ENCODE results near the gene VPS37D.
"Not testable (repeated sequence)": the region's sequence is repeated elsewhere in the genome, so short reads cannot be mapped to it uniquely, and the experiment has no call there.

Gene VPS37D

DNA sequence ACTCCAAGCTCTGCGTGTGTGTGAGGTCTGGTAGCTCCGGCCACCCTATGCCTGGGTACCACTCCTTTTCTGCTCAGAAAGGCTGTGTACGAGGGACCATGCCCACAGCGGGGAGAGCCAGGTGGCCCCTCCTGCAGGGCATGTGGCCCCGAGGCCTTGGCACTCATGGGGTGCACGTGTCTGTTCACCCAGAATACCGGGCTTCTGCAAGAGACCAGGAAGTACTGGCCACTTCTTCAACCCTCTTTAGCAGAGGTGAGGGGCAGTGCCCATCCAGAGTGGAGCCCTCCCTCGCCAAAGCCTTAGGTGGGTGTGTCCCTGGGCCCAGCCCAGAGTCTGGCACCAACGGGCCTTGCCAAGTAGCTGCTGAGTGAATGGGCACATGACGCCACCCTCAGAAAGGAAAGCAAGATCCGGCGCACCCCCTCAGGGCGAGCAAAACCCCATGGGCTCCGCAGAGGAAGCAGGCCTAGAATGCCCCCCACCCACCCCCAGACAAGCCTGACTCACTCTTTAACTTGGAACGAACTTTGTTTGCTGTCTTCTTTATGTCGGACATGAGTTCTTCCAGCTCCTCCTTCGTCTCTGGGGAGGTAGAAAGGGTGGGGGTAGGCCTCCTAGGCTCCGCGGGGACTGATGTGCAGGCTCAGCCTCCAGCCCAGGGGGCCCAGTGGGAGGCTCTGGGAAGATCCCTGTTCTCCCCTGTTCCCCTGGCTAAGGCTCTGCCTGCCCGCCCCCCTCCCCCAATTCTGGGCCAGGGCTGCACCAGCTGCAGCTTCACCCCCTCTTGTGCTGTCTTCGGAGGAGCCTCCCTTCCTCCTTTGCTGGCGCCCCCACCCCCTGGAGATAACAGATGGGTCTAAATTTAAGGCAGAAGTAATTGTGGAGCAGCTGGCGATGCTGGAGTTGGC, 37.3 kb downstream of the VPS37D start:
- in situ Hi-C loops (cut with MboI; ENCODE audit: low sequenced_read_pairs): no loop called here

DNA sequence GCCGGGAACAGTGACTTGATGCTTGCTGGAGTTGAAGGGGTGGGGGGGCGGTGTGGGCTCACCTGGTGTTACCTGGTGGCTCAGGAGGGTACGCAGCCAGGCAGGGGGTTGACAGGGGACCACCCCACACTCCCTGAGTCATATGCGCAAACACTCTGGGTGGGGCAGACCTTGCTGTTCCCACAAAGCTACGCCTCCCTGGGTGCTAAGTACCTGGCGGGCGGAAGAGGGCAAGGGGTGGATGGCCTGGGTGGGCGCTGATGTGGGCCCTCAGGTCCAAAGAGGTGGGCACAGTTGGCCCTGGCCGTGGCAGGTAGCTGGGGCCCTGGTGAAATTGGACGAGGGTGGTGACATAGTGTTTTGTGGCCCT, 37.9 kb downstream of the VPS37D start:
- in situ Hi-C loops (cut with MboI; ENCODE audit: low sequenced_read_pairs): no loop called here

DNA sequence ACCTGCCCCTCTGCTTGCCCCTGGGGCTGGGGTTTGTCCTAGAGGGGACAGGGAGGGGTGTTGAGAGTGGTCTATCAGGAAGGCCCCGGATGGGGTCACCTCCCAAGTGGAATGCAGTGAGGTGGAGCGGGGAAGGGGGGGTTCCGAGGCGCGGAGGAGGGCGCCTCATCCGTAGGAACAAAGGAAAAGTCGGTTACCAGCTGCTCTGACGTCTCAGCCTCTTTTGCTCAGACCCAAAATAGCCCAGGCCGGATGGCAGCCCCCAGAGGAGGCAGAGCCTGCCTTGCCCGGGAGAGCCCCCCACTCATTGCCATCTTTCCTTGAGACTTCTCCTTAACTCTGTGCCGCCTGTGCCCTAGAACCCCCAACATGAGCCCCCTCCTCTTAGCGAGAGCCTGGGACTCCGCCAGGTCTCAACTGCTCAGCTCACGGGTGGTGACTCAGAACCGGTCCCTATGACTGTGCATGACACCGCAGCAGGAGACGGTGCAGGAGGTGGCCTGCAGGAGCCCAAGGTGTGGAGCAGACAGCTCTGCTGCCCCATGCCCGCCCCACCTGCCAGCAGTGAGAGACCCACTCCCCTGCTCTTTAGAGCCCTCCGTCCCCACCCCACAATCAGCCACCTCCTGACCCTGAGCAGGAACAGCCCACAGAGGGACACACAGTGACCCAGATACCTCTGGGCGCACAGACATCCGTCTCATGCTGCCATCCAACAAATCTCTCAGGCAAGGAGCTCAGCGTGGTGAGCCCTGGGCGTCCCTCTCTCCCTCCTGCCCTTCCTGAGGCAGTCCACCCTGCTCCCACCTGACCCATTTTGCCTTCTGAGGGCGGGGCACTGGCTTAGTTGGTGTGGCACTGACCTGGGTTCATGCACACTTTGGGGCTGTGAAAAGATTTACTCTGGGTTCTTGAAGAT, 38.8 kb downstream of the VPS37D start:
- in situ Hi-C loops (cut with MboI; ENCODE audit: low sequenced_read_pairs): no loop called here

DNA sequence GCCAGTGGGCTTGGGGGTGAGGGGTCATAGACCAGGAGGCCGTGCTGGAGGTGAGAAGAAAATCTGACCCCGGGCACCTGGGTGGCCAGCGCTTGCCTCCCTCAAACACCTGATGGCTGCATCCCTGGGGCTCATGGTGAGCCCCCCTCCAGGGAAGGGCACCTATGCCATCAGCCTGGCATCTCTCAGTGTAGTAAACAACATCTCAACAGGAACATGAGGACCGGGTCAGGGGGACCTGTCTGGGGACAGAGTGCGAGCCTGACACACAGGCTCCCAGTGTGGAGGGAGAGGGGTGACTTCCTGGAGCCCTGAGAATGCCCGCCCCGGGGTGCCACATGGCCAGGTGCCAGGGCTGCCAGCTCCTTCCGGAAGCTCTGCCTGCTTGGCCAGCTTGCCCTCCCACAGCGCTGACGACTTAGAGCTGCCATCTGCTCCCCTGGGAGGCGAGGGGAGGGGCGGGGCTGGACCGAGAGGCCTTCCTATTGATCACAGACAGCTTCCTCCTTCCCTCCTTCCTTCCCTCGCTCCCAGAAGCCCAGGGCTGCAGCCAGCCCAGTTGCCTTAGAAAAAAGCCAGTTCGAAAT, 39.5 kb downstream of the VPS37D start:
- in situ Hi-C loops (cut with MboI; ENCODE audit: low sequenced_read_pairs): no loop called here

DNA sequence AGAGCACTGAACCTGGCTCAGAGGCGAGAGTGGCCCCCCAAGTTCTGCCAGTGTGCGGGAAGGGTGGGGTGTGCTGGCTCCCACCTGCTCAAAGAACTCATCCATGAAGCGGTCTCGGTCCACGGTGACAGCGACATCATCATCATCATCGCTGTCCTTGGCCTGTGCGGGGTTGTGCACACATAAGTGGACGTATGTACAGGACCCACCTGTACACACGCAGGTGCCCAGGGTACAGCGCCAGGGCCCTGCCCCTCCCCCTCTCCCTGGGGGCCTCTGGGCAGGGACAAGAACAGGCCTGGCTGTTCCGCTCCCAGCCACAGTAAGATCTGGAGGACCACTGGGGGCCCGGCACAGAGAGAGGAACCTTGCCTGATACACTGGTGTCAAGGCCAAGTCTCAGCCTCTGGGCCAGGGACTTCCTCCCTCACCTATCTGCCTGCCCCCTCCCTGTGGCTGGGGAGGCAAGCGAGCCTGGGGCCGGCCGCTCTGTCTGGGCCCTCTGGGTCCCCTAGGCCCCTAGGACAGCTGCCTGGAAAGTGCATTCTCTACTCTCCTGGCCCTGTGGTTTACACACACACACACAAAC, 41.4 kb downstream of the VPS37D start:
- in situ Hi-C loops (cut with MboI; ENCODE audit: low sequenced_read_pairs): no loop called here

DNA sequence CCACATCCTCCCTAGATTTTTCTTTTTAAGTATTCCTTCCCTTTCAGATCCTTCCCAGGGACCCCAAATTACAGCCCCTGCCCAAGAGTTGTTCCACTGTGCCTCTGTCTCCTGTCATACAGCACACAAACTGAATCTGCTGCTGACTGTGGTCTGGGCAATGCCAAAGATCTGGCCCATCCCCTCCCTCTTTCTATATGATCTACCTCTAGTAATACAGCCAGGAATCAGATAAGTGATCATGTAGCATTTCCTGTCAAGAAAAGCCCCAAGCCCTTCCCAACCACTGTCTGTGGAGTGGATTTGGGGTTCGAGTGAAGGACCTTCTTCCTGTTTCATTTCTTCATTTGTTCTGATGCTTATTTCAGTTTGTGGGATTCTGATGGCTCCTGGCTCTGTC, 45.1 kb downstream of the VPS37D start:
- in situ Hi-C loops (cut with MboI; ENCODE audit: low sequenced_read_pairs): loop anchor here (10.0 kb wide), 1 partner anchor 108 kb away; no protein-coding TSS in a partner anchor

DNA sequence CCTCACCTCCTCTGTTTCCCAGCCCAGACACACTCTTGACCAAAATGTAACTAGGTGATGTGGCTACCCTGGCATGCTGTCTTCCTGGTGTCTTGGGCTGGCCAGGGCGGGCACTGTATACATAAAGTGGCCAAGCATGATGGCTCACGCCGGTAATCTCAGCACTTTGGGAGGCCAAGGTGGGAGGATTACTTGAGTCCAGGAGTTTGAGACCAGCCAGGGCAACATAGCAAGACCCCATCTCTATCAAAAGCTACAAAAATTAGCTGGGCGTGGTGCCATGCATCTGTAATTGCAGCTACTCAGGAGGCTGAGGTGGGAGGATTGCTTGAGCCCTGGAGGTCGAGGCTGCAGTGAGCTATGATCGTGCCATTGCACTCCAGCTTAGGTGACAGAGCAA, 45.7 kb downstream of the VPS37D start:
- in situ Hi-C loops (cut with MboI; ENCODE audit: low sequenced_read_pairs): loop anchor here (10.0 kb wide), 1 partner anchor 109 kb away; no protein-coding TSS in a partner anchor

DNA sequence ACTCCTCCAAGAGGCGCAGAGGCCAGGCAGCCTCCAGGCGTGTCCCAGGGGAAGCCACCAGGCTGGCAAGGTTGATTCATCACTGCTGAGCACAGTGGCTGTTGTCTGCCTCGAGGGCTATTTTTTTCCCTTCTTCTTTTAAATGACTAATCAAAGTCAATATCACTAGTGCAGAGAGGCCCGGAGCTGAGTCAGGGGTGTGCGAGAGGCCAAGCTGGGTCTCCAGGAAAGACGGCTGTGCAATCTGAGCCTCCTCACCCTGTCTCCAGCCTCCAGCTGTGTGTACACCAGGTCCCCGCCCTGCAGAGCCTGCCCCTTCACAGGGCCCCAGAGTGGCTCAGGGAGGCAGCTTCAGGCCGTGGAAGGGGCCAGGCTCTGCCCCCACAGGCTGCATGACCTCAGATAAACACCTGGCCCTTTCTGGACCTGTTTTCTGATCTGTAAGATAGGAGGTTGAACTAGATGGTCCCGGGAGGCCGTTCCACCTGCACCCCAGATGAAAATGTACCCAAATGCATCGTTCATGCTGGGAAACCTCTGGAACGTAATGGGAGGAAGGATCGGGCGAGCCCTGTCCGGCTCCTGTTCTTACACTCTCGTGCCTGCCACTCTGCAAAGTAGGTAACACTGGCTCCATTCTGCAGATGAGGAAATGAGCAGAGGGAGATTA, 48.2 kb downstream of the VPS37D start:
- in situ Hi-C loops (cut with MboI; ENCODE audit: low sequenced_read_pairs): loop anchor here (10.0 kb wide), 1 partner anchor 111 kb away; no protein-coding TSS in a partner anchor

DNA sequence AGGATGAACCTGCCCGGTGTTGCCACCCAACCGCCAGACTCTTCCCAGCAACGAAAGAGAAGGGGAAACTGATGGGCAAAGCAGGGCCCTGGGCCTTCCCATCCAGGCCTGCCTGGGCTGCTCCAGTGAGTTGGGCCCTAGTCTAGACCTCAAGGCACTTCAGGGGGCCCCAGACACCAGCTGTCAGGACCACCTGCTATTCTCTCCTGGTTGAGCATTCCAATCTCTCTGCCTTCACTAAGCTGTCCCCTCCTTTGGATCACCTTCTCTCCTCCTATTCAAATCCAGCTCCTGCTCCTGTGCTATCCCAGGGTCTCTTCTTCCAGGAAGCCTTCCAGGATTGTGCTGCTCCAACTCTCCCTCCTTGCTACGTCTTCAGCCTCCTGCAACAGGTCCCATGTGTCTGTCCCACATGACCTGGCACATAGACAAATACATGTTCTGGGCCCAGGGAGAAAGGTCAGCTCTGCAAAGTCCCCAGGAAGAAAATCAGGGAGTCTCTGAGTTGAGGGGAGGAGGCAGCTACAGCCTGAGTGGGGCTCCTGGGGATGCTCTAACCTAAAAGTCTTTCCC, 48.8 kb downstream of the VPS37D start:
- in situ Hi-C loops (cut with MboI; ENCODE audit: low sequenced_read_pairs): loop anchor here (10.0 kb wide), 1 partner anchor 112 kb away; no protein-coding TSS in a partner anchor

DNA sequence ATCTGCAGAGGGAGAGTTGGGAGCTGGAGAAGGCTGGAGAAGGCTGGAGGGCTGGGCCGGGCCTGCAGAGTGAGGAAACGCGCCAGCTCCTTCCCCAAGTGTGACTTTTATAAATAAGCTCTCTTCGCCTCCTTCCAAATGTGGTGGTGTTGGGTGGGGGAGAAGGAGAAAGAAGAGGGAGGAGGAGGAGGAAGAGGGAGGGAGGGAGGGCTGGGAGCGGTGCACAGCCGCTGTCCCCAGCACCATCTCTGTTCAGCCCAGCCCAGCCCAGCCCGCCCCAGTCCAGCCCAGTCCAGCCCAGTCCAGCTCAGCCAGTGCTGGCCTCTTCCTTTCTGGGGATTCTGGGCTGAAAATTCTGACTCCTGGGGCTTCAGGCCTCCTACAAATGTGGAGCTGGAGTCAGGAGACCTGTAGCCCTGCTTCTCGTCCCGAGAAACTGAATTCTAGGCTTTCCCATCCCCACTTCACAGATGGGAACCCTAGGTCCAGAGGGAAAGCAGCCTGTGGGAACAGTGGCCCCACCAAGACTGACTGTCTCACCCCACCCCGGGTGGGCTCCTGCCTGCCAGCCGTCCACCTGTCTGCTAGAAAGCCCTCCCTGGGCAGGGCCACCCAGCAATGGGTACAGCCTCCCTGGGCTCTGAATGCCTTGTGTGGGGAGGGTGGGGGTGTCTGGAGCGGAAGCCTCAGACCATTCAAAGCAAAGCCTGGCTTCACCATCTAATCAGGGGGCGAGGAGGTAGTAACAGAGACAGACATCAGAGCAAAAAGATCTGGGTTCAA, 49.6 kb downstream of the VPS37D start:
- in situ Hi-C loops (cut with MboI; ENCODE audit: low sequenced_read_pairs): loop anchor here (10.0 kb wide), 1 partner anchor 112 kb away; no protein-coding TSS in a partner anchor

DNA sequence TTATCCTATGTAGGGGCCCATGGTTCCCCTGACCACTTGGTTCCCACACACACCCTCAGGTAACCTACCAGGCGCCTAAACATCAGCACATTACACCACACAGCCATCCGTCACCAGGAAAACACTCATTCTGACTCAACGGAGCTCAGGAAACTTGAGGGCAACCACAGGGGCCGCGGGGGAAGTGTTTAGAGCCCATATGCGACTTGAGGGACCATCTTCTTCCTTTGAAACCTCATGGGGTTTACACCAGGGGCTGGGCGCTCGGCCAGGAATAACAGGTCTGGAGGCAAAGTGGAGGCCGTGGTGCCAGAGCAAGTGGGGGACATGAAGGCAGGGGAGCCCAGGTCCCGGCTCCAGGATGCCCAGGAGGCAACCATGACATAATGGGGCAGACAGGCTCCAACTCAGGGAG, 50.4 kb downstream of the VPS37D start:
- in situ Hi-C loops (cut with MboI; ENCODE audit: low sequenced_read_pairs): loop anchor here (10.0 kb wide), 1 partner anchor 113 kb away; no protein-coding TSS in a partner anchor

DNA sequence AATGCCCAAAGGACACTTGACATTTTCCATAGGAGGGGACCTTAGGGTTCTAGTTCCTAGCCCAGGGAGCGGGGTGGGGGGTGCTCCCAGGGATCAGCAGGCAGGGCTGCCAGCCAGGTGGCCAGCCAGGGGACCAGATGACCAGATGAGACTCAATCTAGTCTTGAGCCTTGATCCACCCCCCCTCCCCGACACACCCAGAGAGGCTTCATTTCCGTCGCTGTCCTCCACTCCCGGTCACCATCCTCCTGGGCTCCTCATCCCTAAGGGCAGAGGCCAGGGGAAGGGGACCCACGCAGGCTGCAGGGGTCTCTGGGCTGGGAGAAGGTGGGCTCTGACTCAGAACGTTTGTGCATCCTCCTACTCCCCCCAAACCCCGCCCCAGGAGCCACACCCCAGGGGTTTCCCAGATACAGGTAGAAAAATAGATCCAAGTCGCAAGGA, 50.8 kb downstream of the VPS37D start:
- in situ Hi-C loops (cut with MboI; ENCODE audit: low sequenced_read_pairs): loop anchor here (10.0 kb wide), 1 partner anchor 114 kb away; no protein-coding TSS in a partner anchor

DNA sequence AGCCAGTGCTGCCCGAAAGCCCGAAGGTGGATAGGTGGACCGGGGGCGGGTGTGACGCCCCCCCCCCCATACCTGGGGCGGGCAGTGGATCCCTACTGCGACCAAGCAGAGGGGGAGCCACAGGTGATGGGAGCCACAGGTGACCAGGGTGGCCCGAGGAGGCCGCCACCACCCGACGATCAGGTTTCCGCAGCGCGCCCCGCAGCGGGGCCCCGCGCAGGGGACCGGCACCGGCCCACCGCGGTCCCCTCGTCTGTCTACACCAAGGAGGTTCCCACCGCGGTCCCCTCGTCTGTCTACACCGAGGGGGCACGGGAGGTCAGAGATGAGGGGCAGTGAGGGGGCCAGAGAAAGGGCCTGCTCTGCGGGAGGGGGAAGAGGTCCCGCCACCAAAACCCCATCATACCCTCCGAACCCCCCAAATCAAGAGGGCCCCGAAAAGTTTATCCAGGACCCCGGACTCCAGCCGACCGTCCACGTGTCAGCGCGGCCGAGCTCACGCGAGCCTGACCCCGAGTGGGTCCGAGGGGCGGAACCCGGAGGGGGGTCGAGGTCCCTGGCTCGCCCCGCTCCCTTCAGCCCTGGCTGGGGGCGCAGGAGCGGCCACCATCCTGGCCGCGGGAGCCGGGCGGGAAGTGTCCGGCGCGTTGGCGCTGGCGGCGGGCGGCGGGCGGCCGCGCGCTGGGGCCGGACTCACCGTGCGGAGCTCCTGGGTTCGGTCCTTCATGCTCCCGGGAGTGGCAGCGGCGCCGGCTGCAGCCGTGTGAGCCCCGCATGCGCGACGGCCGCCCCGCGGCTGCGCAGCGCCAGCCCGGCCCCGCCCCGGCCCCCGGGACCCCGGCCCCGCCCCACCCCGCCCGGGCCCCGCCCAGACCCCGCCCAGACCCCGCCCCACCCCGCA, 51.5 kb downstream of the VPS37D start, which contains the start of gene STX1A:
TSS of gene STX1A (minus strand) at position 765 of the 901 bp plus-strand sequence. CDS start at position 727, 38 bp downstream.
- in situ Hi-C loops (cut with MboI; ENCODE audit: low sequenced_read_pairs): loop anchor here (10.0 kb wide), 1 partner anchor 114 kb away; no protein-coding TSS in a partner anchor

DNA sequence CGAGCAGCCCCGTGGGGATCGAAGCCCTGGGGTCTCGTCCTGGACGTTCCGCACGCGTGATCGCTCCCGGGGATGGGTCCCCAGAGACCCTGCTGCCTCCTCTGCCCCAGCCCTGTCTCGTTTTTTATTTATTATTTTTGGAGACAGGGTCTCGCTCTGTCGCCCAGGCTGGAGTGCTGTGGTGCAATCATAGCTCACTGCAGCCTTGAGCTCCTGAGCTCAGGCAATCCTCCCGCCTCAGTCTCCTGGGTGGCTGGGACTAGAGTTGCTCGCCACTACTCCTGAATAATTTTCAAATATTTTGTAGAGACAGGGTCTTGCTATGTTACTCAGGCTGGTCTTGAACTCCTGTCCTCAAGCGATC, 52.2 kb downstream of the VPS37D start:
- in situ Hi-C loops (cut with MboI; ENCODE audit: low sequenced_read_pairs): loop anchor here (10.0 kb wide), 1 partner anchor 115 kb away; no protein-coding TSS in a partner anchor

DNA sequence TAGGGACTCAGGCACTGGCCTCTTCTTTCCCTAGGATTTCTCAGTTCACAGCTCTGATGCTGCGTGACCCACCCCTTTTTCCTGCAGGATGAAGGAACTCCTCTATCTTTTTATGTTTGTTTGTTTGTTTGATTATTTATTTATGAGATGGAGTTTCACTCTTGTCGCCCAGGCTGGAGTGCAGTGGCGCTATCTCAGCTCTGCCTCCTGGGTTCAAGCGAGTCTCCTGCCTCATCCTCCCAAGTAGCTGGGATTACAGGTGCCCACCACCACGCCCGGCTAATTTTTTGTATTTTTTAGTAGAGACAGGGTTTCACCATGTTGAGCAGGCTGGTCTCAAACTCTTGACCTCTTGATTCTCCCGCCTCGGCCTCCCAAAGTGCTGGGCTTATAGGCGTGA, 52.8 kb downstream of the VPS37D start:
- in situ Hi-C loops (cut with MboI; ENCODE audit: low sequenced_read_pairs): not testable (repeated sequence)

DNA sequence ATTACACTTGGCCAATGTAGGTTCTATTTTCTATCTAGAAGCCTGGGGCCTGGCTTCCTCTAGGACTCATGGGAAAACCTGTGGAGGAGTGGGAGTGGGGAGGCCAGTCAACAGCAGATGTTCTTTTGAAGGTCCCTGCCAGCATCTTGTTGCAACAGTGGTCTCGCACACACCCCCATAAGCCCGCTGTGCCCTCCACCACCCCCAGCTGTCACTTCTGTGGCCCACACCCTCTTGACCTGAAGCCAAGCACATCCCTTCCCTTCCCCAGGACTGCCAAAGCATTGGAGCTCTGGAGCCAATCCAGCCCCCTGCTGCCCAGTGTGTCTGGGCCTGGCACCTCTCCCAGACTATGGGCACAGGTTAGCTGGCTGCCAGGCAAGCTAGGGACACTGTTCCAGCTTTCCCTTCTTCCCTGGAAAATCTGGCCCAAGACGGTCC, 53.8 kb downstream of the VPS37D start:
- in situ Hi-C loops (cut with MboI; ENCODE audit: low sequenced_read_pairs): no loop called here

All from HL-60/S4 treated with phorbol 12-myristate 13-acetate at 8.2 ng/mL for 4 days and 3 days (cell line).